Activated CD4-positive, alpha-beta T cell treated with anti-CD3 and anti-CD28 coated beads, Interleukin-2, amount 50 U/mL, for 16 hours (primary cell): ENCODE results near the gene CAB39L.

Experiments used
- DNase-seq: peaks from one replicate; pipeline ENCODE4 v3.0.0-alpha.2; 2020

Gene CAB39L

DNA sequence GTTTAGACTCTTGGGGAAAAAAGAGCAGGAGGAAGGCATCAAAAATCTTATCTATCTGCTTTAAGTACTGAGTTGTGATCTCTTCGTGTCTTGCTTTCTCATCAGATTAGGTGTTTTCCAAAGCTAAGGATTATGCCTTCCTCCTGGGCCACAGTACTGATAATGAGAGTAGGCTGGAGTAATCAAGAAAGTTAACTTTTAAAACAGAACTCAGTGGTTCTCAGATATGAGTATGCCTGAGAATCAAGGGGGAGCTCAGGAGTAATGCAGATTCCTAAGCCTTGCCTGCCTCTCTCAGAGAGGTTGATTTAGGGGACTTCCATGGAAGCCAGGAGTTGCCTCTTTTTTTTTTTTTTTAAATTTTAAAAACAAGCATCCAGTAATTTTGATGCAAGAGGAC is 172.6 kb downstream of the CAB39L start:
- peak; percentile 44 for DNase-seq

DNA sequence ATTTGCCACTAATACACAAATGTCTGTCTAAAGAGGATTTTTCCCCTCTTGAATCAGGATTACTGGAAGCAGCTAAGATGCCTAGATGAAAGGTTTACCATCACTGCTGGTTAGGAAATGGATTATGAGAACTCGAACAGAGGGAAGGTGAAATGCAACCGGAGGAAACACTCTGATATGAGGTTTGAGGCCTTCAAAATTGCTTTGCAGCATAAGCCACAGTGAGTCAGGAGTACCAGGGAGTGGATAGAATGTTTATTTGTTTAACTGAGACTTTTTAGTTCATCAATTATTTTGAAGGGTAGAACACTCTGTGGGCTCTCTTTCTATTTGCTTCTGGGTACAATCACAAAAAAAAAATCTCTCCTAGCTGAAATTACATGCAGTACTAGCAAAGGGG is 178.0 kb downstream of the CAB39L start:
- no peak for DNase-seq

DNA sequence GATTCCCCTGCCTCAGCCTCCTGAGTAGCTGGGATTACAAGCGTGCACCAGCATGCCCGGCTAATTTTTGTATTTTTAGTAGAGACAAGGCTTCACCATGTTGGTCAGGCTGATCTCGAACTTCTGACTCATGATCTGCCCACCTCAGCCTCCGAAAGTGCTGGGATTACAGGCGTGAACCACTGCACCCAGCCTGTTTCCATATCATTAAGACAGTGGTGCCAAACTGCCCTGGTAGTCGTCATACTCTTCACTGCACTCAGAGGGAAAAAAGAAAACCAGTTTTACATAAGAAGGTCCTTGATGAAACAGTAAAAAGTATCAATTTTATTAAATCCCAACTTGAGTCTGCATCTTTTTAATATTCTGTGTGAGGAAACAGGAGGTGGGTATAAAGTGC is 181.2 kb downstream of the CAB39L start:
- DNase-seq = no peak

DNA sequence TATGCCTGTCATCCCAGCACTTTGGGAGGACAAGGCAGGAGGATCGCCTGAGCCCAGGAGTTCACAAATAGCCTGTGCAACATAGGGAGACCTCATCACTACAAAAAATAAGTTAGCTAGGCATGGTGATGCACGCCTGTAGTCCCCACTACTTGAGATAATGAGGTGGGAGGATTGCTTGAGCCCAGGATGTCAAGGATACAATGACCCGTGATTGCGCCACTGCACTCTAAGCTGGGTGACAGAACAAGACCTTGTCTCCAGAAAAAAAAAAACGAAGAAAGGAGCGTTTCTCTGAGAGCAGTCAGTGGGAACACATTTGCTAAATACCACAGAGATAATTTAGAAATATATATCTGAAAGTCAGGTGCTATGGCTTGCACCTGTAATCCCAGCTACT is 184.3 kb downstream of the CAB39L start:
- no peak for DNase-seq
